Hepatocyte (in vitro differentiated cells): Measurements from ENCODE around the gene RNF135. TPM values are rescaled to one million over a fixed set of nuclear protein-coding genes. Genes with fewer than 3 reads are reported as not detected.
"Not testable (repeated sequence)": the region's sequence is repeated elsewhere in the genome, so short reads cannot be mapped to it uniquely, and the experiment has no call there.

Source experiments
- DNase-seq: peaks from one replicate; pipeline ENCODE4 v3.0.0-alpha.2; 2016; ENCODE audit warnings: low spot score
- H2AFZ ChIP-seq: fragments of 200-600 bp; sonication (generic); 2 replicates; pipeline ENCODE4 v1.6.0; 2016; ENCODE audit warnings: antibody characterized with exemption, mild to moderate bottlenecking
- H3K27ac ChIP-seq: fragments of 200-600 bp; sonication (generic); 2 replicates; pipeline ENCODE4 v1.5.1; 2016; ENCODE audit warnings: mild to moderate bottlenecking
- H3K27me3 ChIP-seq: fragments of 200-600 bp; sonication (generic); 2 replicates; pipeline ENCODE4 v1.6.1; 2016
- H3K36me3 ChIP-seq: fragments of 200-600 bp; sonication (generic); replicated peaks from 2 replicates; pipeline ENCODE4 v1.5.1; 2016; ENCODE audit warnings: low read depth; ENCODE audit not compliant: insufficient read depth
- H3K4me1 ChIP-seq: fragments of 200-600 bp; sonication (generic); 2 replicates; pipeline ENCODE4 v1.5.1; 2016; ENCODE audit warnings: mild to moderate bottlenecking, moderate library complexity; ENCODE audit not compliant: insufficient read depth
- H3K4me2 ChIP-seq: fragments of 200-600 bp; sonication (generic); 2 replicates; pipeline ENCODE4 v1.6.0; 2016
- H3K4me3 ChIP-seq: fragments of 200-600 bp; sonication (generic); 2 replicates; pipeline ENCODE4 v1.5.1; 2016; ENCODE audit warnings: mild to moderate bottlenecking
- H3K79me2 ChIP-seq: fragments of 200-600 bp; sonication (generic); 2 replicates; pipeline ENCODE4 v1.6.0; 2017; ENCODE audit warnings: mild to moderate bottlenecking
- H3K9me2 ChIP-seq: fragments of 200-600 bp; sonication (generic); replicated peaks from 2 replicates; pipeline ENCODE4 v1.6.0; 2017; ENCODE audit warnings: mild to moderate bottlenecking; ENCODE audit not compliant: insufficient read depth
- H3K9me3 ChIP-seq: fragments of 200-600 bp; sonication (generic); 2 replicates; pipeline ENCODE4 v1.5.1; 2016; ENCODE audit warnings: low read depth, mild to moderate bottlenecking
- H4K20me1 ChIP-seq: fragments of 200-600 bp; sonication (generic); 2 replicates; pipeline ENCODE4 v1.6.0; 2016; ENCODE audit warnings: mild to moderate bottlenecking; ENCODE audit not compliant: insufficient read depth, poor library complexity, severe bottlenecking
- EZH2 ChIP-seq: fragments of 200-600 bp; sonication (generic); IDR thresholded peaks from 2 replicates; pipeline ENCODE4 v1.6.1; 2016; ENCODE audit warnings: antibody characterized with exemption, mild to moderate bottlenecking, borderline replicate concordance
- EZH2phosphoT487 ChIP-seq: fragments of 200-600 bp; sonication (generic); IDR thresholded peaks from one replicate; pipeline ENCODE4 v1.6.1; 2018; ENCODE audit warnings: antibody characterized with exemption, mild to moderate bottlenecking, low read depth, moderate library complexity; ENCODE audit not compliant: unreplicated experiment, severe bottlenecking
- WGBS: methylation state at CpG from one replicate; pipeline ENCODE4 v1.1.6; 2016; ENCODE audit warnings: low lambda C conversion rate; ENCODE audit errors: missing lambda C conversion rate; 5-methylcytosine and 5-hydroxymethylcytosine counted together
- polyA plus RNA-seq: library from polyadenylated mRNA; unstranded; fragments of >200 nt; fragmentation: Nextera tagmentation; extraction: Ambion mirVana; gene quantifications from 2 replicates; pipeline ENCODE4 v1.2.1, GENCODE V29; 2016
- total RNA-seq: library from RNA; depleted of rRNA; stranded (reverse); fragments of >200 nt; gene quantifications from 2 replicates; pipeline ENCODE4 v1.2.3, GENCODE V29; 2014
- TF ChIP-seq, protein P1 (sequence below): fragments of 200-600 bp; sonication (generic); IDR thresholded peaks from 2 replicates; pipeline ENCODE4 v1.5.1; 2016; ENCODE audit warnings: antibody characterized with exemption, mild to moderate bottlenecking; ENCODE audit not compliant: poor library complexity

RNF135 gene
- total and polyA plus RNA-seq, 2 experiments from 2014 or later, result 8.9 to 16.7 TPM

DNA sequence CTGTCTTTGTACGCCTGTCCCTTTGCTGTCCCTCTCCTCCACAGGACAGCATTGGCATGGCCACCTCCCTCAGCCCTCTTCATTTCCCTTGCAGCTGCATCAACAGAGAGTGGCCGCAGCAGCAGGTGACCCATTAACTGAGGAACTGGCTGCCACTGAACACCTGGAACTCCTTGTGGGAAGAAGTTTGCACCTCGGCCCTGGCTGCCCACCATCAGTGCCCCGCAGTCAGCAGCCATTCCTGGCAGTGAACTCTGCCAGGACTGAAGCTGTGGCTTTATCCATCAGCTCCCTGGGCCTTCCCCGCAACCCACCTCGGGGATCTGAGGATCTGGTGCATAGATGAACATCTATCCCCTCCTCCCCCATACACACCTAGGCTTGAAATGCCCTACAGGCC lies 13.1 kb upstream of the RNF135 start:
- TF ChIP-seq EZH2phosphoT487 (no peak), EZH2 (no peak)
- TF ChIP-seq, protein P1, sequence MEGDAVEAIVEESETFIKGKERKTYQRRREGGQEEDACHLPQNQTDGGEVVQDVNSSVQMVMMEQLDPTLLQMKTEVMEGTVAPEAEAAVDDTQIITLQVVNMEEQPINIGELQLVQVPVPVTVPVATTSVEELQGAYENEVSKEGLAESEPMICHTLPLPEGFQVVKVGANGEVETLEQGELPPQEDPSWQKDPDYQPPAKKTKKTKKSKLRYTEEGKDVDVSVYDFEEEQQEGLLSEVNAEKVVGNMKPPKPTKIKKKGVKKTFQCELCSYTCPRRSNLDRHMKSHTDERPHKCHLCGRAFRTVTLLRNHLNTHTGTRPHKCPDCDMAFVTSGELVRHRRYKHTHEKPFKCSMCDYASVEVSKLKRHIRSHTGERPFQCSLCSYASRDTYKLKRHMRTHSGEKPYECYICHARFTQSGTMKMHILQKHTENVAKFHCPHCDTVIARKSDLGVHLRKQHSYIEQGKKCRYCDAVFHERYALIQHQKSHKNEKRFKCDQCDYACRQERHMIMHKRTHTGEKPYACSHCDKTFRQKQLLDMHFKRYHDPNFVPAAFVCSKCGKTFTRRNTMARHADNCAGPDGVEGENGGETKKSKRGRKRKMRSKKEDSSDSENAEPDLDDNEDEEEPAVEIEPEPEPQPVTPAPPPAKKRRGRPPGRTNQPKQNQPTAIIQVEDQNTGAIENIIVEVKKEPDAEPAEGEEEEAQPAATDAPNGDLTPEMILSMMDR, result no peak
- Histone ChIP-seq H3K4me2 (no peak overlapping the region), H3K4me1 (no peaks in the 10 kb centered on the region), H3K9me2 (no peaks in the 10 kb centered on the region), H3K36me3 (no peaks in the 10 kb centered on the region), H4K20me1 (no peaks in the 10 kb centered on the region), H3K9me3 (no peaks in the 10 kb centered on the region), H3K79me2 (no peaks in the 10 kb centered on the region), H3K4me3 (no peak overlapping the region), H3K27me3 (no peaks in the 10 kb centered on the region), H2AFZ (no peak overlapping the region), H3K27ac (no peak overlapping the region)
- 96% methylated on average over 6 of the region's 6 CpGs for WGBS
- no peak for DNase-seq

DNA sequence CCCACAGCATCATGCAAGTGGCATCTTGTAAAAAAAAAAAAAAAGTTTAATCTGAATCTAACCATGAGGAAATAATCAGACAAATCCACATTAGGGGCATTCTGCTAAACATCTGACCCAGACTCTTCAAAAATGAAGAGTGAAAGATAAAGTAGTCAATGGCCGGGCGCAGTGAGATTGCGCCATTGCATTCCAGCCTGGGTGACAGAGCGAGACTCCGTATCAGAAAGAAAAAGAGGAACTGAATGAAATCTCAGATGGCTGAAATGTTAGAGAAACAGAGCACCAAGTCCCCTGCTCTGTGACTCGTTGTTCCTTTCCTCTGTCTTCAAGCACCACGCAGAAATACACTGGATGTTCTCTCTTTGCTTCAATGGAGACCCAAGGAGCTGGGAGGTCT lies 12.7 kb upstream of the RNF135 start:
- Histone ChIP-seq H3K4me3 (no peak overlapping the region), H2AFZ (no peak overlapping the region), H3K27ac (no peak overlapping the region), H4K20me1 (no peaks in the 10 kb centered on the region), H3K9me2 (no peaks in the 10 kb centered on the region), H3K36me3 (no peaks in the 10 kb centered on the region), H3K79me2 (no peaks in the 10 kb centered on the region), H3K9me3 (no peaks in the 10 kb centered on the region), H3K4me2 (no peak overlapping the region), H3K4me1 (no peaks in the 10 kb centered on the region), H3K27me3 (no peaks in the 10 kb centered on the region)
- WGBS, result 85% methylated on average over 7 of the region's 7 CpGs
- DNase-seq, result no peak
- TF ChIP-seq EZH2phosphoT487 (no peak), EZH2 (no peak)
- TF ChIP-seq, protein P1, result no peak

DNA sequence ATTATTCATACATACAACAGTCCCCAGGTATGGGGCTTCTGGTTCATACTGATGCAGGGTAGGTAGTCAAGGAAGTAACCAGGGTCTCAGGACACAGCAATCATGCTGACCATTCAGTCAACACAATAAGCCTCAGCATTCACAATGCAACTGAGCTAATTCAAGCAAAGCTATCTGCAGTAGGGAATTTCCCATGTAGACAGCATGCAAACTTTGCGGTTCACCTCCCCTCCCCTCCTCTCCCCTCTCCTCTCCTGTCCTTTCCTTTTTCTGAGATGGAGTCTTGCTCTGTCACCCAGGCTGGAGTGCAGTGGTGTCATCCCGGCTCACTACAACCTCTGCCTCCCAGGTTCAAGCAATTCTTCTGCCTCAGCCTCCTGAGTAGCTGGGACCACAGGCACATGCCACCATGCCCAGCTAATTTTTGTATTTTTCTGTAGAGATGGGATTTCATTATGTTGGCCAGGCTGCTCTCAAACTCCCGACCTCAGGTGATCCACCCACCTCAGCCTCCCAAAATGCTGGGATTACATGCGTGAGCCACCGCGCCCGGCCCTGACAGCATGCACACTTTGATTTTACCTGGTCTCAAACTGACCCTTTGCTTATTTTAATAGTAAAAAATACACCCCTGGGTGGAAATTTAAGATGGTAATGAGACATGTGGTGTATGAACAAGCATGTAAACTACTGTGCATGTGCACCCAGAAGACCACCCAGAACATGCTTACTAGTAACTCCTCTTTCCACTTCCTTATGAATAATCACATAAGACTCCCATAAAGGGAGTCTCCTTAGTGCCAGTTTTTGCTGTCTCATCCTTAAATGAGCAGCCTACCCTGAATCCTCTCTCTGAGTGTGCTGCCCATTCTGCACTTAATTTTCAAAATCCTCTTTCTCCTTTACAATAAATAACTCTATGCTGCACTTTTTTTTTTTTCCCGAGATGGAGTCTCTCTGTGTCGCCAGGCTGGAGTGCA lies 9.3 kb upstream of the RNF135 start:
- no peaks in the 10 kb centered on the region for H3K79me2 ChIP-seq
- no peaks in the 10 kb centered on the region for H3K27me3 ChIP-seq
- no peak overlapping the region for H2AFZ ChIP-seq
- TF ChIP-seq EZH2phosphoT487 (no peak), EZH2 (no peak)
- TF ChIP-seq, protein P1, result no peak
- H3K36me3 ChIP-seq, result no peaks in the 10 kb centered on the region
- WGBS, result 83% methylated on average over 9 of the region's 9 CpGs
- DNase-seq, result no peak
- no peaks in the 10 kb centered on the region for H3K9me3 ChIP-seq
- H3K9me2 ChIP-seq, result no peaks in the 10 kb centered on the region
- H4K20me1 ChIP-seq, result no peaks in the 10 kb centered on the region
- H3K27ac ChIP-seq, result no peak overlapping the region
- no peak overlapping the region for H3K4me3 ChIP-seq
- no peak overlapping the region for H3K4me2 ChIP-seq
- no peaks in the 10 kb centered on the region for H3K4me1 ChIP-seq

DNA sequence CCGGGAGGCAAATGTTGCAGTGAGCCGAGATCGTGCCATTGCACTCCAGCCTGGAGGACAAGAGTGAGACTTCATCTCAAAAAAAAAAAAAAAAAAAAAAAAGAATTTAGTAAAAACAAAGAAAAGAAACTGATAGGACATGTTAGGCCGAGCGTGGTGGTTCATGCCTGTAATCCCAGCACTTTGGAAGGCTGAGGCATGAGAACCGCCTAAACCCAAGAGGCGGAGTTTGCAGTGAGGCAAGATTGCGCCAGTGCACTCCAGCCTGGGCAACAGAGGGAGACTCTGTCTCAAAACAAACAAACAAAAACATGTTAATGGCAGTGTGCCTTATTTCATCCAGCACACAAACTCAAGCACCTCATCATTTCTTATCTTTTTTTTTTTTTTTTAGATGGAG lies 6.5 kb upstream of the RNF135 start:
- not testable (repeated sequence) for H4K20me1 ChIP-seq, H3K4me2 ChIP-seq, H3K9me3 ChIP-seq, H3K79me2 ChIP-seq, H3K36me3 ChIP-seq, H3K27ac ChIP-seq, H3K4me3 ChIP-seq, DNase-seq, H3K27me3 ChIP-seq, H3K4me1 ChIP-seq, H2AFZ ChIP-seq, H3K9me2 ChIP-seq
- WGBS, result 98% methylated on average over 8 of the region's 8 CpGs
